ENCODE results near the gene CCR5. TPM values are rescaled to one million over a fixed set of nuclear protein-coding genes. Genes with fewer than 3 reads are reported as not detected.

Gene CCR5
- total RNA-seq, 1 experiment from 2014 or later, result not detected

GRCh38 chr3:46349484-46350261 is 21.1 kb upstream of the CCR5 start:
- Histone ChIP-seq H3K9me3 (ENCODE audit: control insufficient read depth in 1 of 2, insufficient read depth in 1 of 2, low read depth in 1 of 2, low read length in 2 of 2) (no peaks in the 10 kb centered on the region), H2AFZ (ENCODE audit: low read depth, low read length, poor library complexity, severe bottlenecking) (no peak overlapping the region), H3K4me3 (replicated peaks in 1 of 2; ENCODE audit: low read depth in 1 of 2, low read length in 2 of 2) (no peak overlapping the region), H3K27me3 (ENCODE audit: insufficient read depth, low read length) (peaks cover 36% of the 10 kb centered on the region), H3K36me3 (ENCODE audit: control insufficient read depth in 1 of 2, insufficient read depth in 2 of 2, low read length in 2 of 2) (no peaks in the 10 kb centered on the region), H3K4me2 (ENCODE audit: low read length) (no peak overlapping the region), H3K9ac (ENCODE audit: low read length) (no peak overlapping the region), H4K20me1 (ENCODE audit: insufficient read depth) (no peaks in the 10 kb centered on the region), H3K4me1 (ENCODE audit: control insufficient read depth in 1 of 2, insufficient read depth in 2 of 2, low read length in 2 of 2) (no peaks in the 10 kb centered on the region), H3K27ac (ENCODE audit: low read depth, low read length) (no peak overlapping the region), H3K79me2 (ENCODE audit: insufficient read depth, low read length) (no peaks in the 10 kb centered on the region), H3K9me2 (ENCODE audit: insufficient read depth) (no peaks in the 10 kb centered on the region; the same call in 1 of the 2 replicates)
- DNase-seq (ENCODE audit: low read depth, low spot score), result no peak
- no peak for ATAC-seq
- RAD21 ChIA-PET (ENCODE audit: low non-redundant PET in 1 of 2, low total read pairs in 2 of 2, uncharacterized antibody in 2 of 2, unreplicated experiment in 2 of 2), result no interaction called here
- CTCF ChIA-PET, result no interaction called here
- POLR2A ChIA-PET, result no interaction called here
- intact Hi-C loops (cut with micrococcal nuclease), result no loop called here
- BruUV-seq (replicated peaks), result no TSS peak
- no peak for TF ChIP-seq ZFX (IDR thresholded peaks at IDR 0.05)

DNA sequence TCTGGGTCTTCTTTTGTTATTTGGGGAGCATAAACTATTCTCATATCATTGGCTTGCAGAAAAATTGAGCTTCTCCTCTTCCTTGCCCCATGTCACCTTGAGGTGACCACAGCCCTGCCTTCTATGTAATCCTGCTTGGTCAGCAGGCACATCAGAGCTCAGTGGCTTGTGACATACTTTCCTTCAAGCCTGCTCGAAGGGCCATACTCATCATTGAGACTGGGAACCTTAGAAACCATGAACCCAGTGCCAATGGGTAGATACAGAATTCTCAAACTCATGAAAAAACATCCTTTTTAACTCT is 20.5 kb upstream of the CCR5 start:
- H3K36me3 ChIP-seq (ENCODE audit: control insufficient read depth in 1 of 2, insufficient read depth in 2 of 2, low read length in 2 of 2), result no peaks in the 10 kb centered on the region
- no peak for DNase-seq (ENCODE audit: low read depth, low spot score)
- H3K4me3 ChIP-seq (replicated peaks in 1 of 2; ENCODE audit: low read depth in 1 of 2, low read length in 2 of 2), result no peak overlapping the region
- no peak overlapping the region for H3K4me2 ChIP-seq (ENCODE audit: low read length)
- POLR2A ChIA-PET, result no interaction called here
- intact Hi-C loops (cut with micrococcal nuclease), result no loop called here
- H3K9me2 ChIP-seq (ENCODE audit: insufficient read depth), result no peaks in the 10 kb centered on the region; the same call in 1 of the 2 replicates
- no peak for ATAC-seq
- H3K9me3 ChIP-seq (ENCODE audit: control insufficient read depth in 1 of 2, insufficient read depth in 1 of 2, low read depth in 1 of 2, low read length in 2 of 2), result no peaks in the 10 kb centered on the region
- no peaks in the 10 kb centered on the region for H4K20me1 ChIP-seq (ENCODE audit: insufficient read depth)
- H3K27me3 ChIP-seq (ENCODE audit: insufficient read depth, low read length), result peaks cover 42% of the 10 kb centered on the region
- H3K9ac ChIP-seq (ENCODE audit: low read length), result no peak overlapping the region
- no TSS peak for BruUV-seq (replicated peaks)
- no peak overlapping the region for H2AFZ ChIP-seq (ENCODE audit: low read depth, low read length, poor library complexity, severe bottlenecking)
- CTCF ChIA-PET, result no interaction called here
- no peaks in the 10 kb centered on the region for H3K79me2 ChIP-seq (ENCODE audit: insufficient read depth, low read length)
- TF ChIP-seq ZNF274 (IDR thresholded peaks at IDR 0.05; ENCODE audit: low read depth, low read length) (no peak), FOSL1 (IDR thresholded peaks at IDR 0.05; ENCODE audit: low read depth) (no peak), ELF1 (IDR thresholded peaks at IDR 0.05; ENCODE audit: borderline replicate concordance, low read depth) (no peak), SP1 (IDR thresholded peaks at IDR 0.05; ENCODE audit: low read depth) (no peak), EZH2phosphoT487 (IDR thresholded peaks at IDR 0.05; ENCODE audit: borderline replicate concordance) (no peak), EZH2 (IDR thresholded peaks at IDR 0.05) (no peak)
- TF ChIP-seq, protein P1, sequence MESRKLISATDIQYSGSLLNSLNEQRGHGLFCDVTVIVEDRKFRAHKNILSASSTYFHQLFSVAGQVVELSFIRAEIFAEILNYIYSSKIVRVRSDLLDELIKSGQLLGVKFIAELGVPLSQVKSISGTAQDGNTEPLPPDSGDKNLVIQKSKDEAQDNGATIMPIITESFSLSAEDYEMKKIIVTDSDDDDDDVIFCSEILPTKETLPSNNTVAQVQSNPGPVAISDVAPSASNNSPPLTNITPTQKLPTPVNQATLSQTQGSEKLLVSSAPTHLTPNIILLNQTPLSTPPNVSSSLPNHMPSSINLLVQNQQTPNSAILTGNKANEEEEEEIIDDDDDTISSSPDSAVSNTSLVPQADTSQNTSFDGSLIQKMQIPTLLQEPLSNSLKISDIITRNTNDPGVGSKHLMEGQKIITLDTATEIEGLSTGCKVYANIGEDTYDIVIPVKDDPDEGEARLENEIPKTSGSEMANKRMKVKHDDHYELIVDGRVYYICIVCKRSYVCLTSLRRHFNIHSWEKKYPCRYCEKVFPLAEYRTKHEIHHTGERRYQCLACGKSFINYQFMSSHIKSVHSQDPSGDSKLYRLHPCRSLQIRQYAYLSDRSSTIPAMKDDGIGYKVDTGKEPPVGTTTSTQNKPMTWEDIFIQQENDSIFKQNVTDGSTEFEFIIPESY (IDR thresholded peaks at IDR 0.05; ENCODE audit: extremely low read depth, insufficient replicate concordance, low read length), result no peak
- H3K27ac ChIP-seq (ENCODE audit: low read depth, low read length), result no peak overlapping the region
- RAD21 ChIA-PET (ENCODE audit: low non-redundant PET in 1 of 2, low total read pairs in 2 of 2, uncharacterized antibody in 2 of 2, unreplicated experiment in 2 of 2), result no interaction called here
- no peaks in the 10 kb centered on the region for H3K4me1 ChIP-seq (ENCODE audit: control insufficient read depth in 1 of 2, insufficient read depth in 2 of 2, low read length in 2 of 2)

All from HCT116 (cell line).